Natural killer cell (primary cell): ENCODE data around the gene URAD. TPM values are rescaled to one million over a fixed set of nuclear protein-coding genes. Genes with fewer than 3 reads are reported as not detected.

Source experiments
- ATAC-seq, 3 donors: fragments of 150-1000 bp in 2 of 3; fragments of 200-7000 bp in 1 of 3; cut with Tn5 transposase; 1 replicate in 1 of 3; 2 replicates in 2 of 3; pipeline ENCODE4 v1.10.0; 2021; ENCODE audit warnings: mild to moderate bottlenecking in 2 of 3, moderate library complexity in 2 of 3
- DNase-seq, 2 donors: peaks; one replicate each; pipeline versions ENCODE4 v3.0.0 to v3.0.0-alpha.2; 2013 to 2021; ENCODE audit warnings: mixed read lengths in 1 of 2
- H3K27ac ChIP-seq: one replicate; pipeline ENCODE4 v1.5.1; 2013; ENCODE audit warnings: mild to moderate bottlenecking, low read length
- H3K27me3 ChIP-seq: one replicate; pipeline ENCODE4 v1.6.1; 2013; ENCODE audit warnings: low read length; ENCODE audit not compliant: control insufficient read depth, insufficient read depth
- H3K36me3 ChIP-seq: one replicate; pipeline ENCODE4 v1.6.1; 2013; ENCODE audit warnings: low read length; ENCODE audit not compliant: control insufficient read depth, insufficient read depth
- H3K4me1 ChIP-seq: one replicate; pipeline ENCODE4 v1.6.1; 2013; ENCODE audit warnings: low read length; ENCODE audit not compliant: control insufficient read depth, insufficient read depth
- H3K4me3 ChIP-seq: one replicate; pipeline ENCODE4 v1.5.1; 2013; ENCODE audit warnings: low read length
- H3K9me3 ChIP-seq: one replicate; pipeline ENCODE4 v1.6.1; 2013; ENCODE audit warnings: low read length; ENCODE audit not compliant: control insufficient read depth, insufficient read depth
- H3K27ac Mint-ChIP-seq, 2 donors: one replicate each; pipeline ENCODE4 v1.8.0; 2022; ENCODE audit warnings: mild to moderate bottlenecking in 2 of 2, mixed read lengths in 2 of 2, moderate library complexity in 1 of 2
- H3K27me3 Mint-ChIP-seq, 2 donors: one replicate each; pipeline ENCODE4 v1.8.0; 2022; ENCODE audit warnings: low read depth in 2 of 2, mixed read lengths in 2 of 2
- H3K36me3 Mint-ChIP-seq: one replicate; pipeline ENCODE4 v1.8.0; 2022; ENCODE audit warnings: mixed read lengths
- H3K4me1 Mint-ChIP-seq, 2 donors: one replicate each; pipeline ENCODE4 v1.8.0; 2022; ENCODE audit warnings: mixed read lengths in 2 of 2
- H3K4me3 Mint-ChIP-seq: one replicate; pipeline ENCODE4 v1.8.0; 2022; ENCODE audit warnings: mild to moderate bottlenecking, moderate library complexity, mixed read lengths
- H3K9me3 Mint-ChIP-seq, 2 donors: one replicate each; pipeline ENCODE4 v1.8.0; 2022; ENCODE audit warnings: mixed read lengths in 2 of 2
- CTCF ChIP-seq: fragments of 200-600 bp; IDR thresholded peaks from one replicate; pipeline ENCODE4 v1.8.0; 2022; ENCODE audit warnings: antibody characterized with exemption
- WGBS: methylation state at CpG from one replicate; pipeline ENCODE4 v1.1.7; 2013; ENCODE audit warnings: missing lambda C conversion rate; ENCODE audit not compliant: insufficient coverage; 5-methylcytosine and 5-hydroxymethylcytosine counted together
- intact Hi-C: fragments of 100-400 bp; cut with micrococcal nuclease; formaldehyde crosslinking; loops from one replicate; pipeline ENCODE4 v1.14.2; 2022
- total RNA-seq, 4 donors: library from RNA; stranded (reverse); fragments of 120-200 nt in 1 of 4; gene quantifications; one replicate each; pipeline versions ENCODE4 v1.2.3 to v1.2.4, GENCODE V29; 2013 to 2022

Gene URAD
- total RNA-seq, 3 donors from 2014 or later (not counting 1 experiment from before 2014, with no cell fraction given) = not detected

GRCh38 chr13:27979765-27980279 lies 8.7 kb downstream of the URAD start:
- 19% methylated on average over 14 of the region's 15 CpGs for WGBS
- Mint-ChIP-seq H3K27ac (no peak overlapping the region), H3K27me3 (peaks cover 65 to 73% of the 10 kb centered on the region in 2 donors), H3K36me3 (no peaks in the 10 kb centered on the region), H3K4me1 (no peaks in the 10 kb centered on the region), H3K9me3 (no peaks in the 10 kb centered on the region), H3K4me3 (no peak overlapping the region)
- Histone ChIP-seq H3K4me3 (no peak overlapping the region), H3K27me3 (peaks cover 39% of the 10 kb centered on the region), H3K27ac (no peak overlapping the region), H3K36me3 (no peaks in the 10 kb centered on the region), H3K4me1 (peaks cover 13% of the 10 kb centered on the region), H3K9me3 (no peaks in the 10 kb centered on the region)
- no peak for ATAC-seq
- TF ChIP-seq CTCF = no peak
- no peak for DNase-seq
- intact Hi-C loops = no loop called here

- DNase-seq (no peak), ATAC-seq (no peak)
- Mint-ChIP-seq H3K27ac (no peak overlapping the region), H3K4me3 (no peak overlapping the region), H3K27me3 (peaks cover 66 to 80% of the 10 kb centered on the region in 2 donors), H3K4me1 (no peaks in the 10 kb centered on the region), H3K9me3 (no peaks in the 10 kb centered on the region), H3K36me3 (no peaks in the 10 kb centered on the region)
- peaks cover 13% of the 10 kb centered on the region for H3K4me1 ChIP-seq
- H3K27ac ChIP-seq = no peak overlapping the region
- WGBS = 19% methylated on average over 12 of the region's 15 CpGs
- no peaks in the 10 kb centered on the region for H3K9me3 ChIP-seq
- no peak for TF ChIP-seq CTCF
- intact Hi-C loops = no loop called here
- no peak overlapping the region for H3K4me3 ChIP-seq
- H3K27me3 ChIP-seq = peaks cover 43% of the 10 kb centered on the region
- H3K36me3 ChIP-seq = no peaks in the 10 kb centered on the region
Measured at GRCh38 chr13:27979001-27979643, 9.4 kb downstream of the URAD start.

- ATAC-seq (no peak), DNase-seq (no peak)
- Mint-ChIP-seq H3K36me3 (no peaks in the 10 kb centered on the region), H3K4me1 (no peaks in the 10 kb centered on the region), H3K27ac (no peak overlapping the region), H3K9me3 (no peaks in the 10 kb centered on the region), H3K27me3 (peaks cover 72 to 80% of the 10 kb centered on the region in 2 donors), H3K4me3 (no peak overlapping the region)
- H3K27me3 ChIP-seq = peaks cover 46% of the 10 kb centered on the region
- H3K4me1 ChIP-seq = peaks cover 13% of the 10 kb centered on the region
- intact Hi-C loops = no loop called here
- H3K27ac ChIP-seq = no peak overlapping the region
- 3% methylated on average over 65 of the region's 65 CpGs for WGBS
- no peaks in the 10 kb centered on the region for H3K9me3 ChIP-seq
- no peak for TF ChIP-seq CTCF
- H3K36me3 ChIP-seq = no peaks in the 10 kb centered on the region
- no peak overlapping the region for H3K4me3 ChIP-seq
Measured at GRCh38 chr13:27978301-27978968, 10.1 kb downstream of the URAD start.
